H1 (cell line): Measurements from ENCODE around the gene UGT3A1. TPM values are rescaled to one million over a fixed set of nuclear protein-coding genes. Genes with fewer than 3 reads are reported as not detected.

Experiments
- CTCF ChIA-PET: fragments of 300-600 bp; sonication (Branson Sonifier 250); formaldehyde crosslinking; loops from one replicate; lab custom pipeline; 2021; ENCODE audit not compliant: partially characterized antibody; lab: Charles Lee
- POLR2A ChIA-PET: fragments of 300-600 bp; sonication (Branson Sonifier 250); formaldehyde crosslinking; loops from one replicate; lab custom pipeline; 2021; ENCODE audit warnings: inconsistent platforms; ENCODE audit not compliant: partially characterized antibody; lab: Charles Lee
- DNase-seq, 2 experiments: peaks; one replicate each; pipeline versions ENCODE4 v3.0.0 to v3.0.0-alpha.2; 2010 to 2022; ENCODE audit warnings: low spot score in 2 of 2, low read depth in 1 of 2, mixed read lengths in 1 of 2
- FAIRE-seq: peaks from 2 replicates; lab custom pipeline; 2011; peaks lifted over from hg19 to GRCh38; lab: Jason Lieb, UNC
- H2AFZ ChIP-seq: 2 replicates; pipeline ENCODE4 v1.8.1; 2012; ENCODE audit warnings: low read length, inconsistent platforms
- H2AK5ac ChIP-seq: 2 replicates; pipeline ENCODE4 v1.6.1; 2013; ENCODE audit warnings: low read depth, low read length
- H2BK120ac ChIP-seq: replicated peaks from 2 replicates; pipeline ENCODE3; 2013; ENCODE audit warnings: low read depth, low read length, inconsistent platforms
- H2BK12ac ChIP-seq: 2 replicates; pipeline ENCODE4 v1.6.1; 2013; ENCODE audit warnings: low read depth, low read length
- H2BK15ac ChIP-seq: 2 replicates; pipeline ENCODE4 v1.6.1; 2013; ENCODE audit warnings: low read length
- H2BK20ac ChIP-seq: 2 replicates; pipeline ENCODE4 v1.6.1; 2013; ENCODE audit warnings: low read length
- H2BK5ac ChIP-seq: 2 replicates; pipeline ENCODE4 v1.6.1; 2013; ENCODE audit warnings: low read depth, low read length
- H3K14ac ChIP-seq: 2 replicates; pipeline ENCODE4 v1.6.1; 2013; ENCODE audit warnings: inconsistent platforms; ENCODE audit not compliant: insufficient read length
- H3K18ac ChIP-seq: 2 replicates; pipeline ENCODE4 v1.6.1; 2013; ENCODE audit warnings: low read length; ENCODE audit errors: extremely low read depth
- H3K23ac ChIP-seq: 2 replicates; pipeline ENCODE4 v1.6.1; 2013; ENCODE audit warnings: inconsistent platforms; ENCODE audit not compliant: insufficient read length
- H3K23me2 ChIP-seq: 2 replicates; pipeline ENCODE4 v1.6.1; 2013; ENCODE audit warnings: low read depth, low read length
- H3K27ac ChIP-seq: 2 replicates; pipeline ENCODE4 v1.6.1; 2011; ENCODE audit warnings: low read depth, low read length, inconsistent platforms
- H3K27me3 ChIP-seq, 4 experiments: replicated peaks in 1 of 4; 1 replicate in 1 of 4; 2 replicates in 3 of 4; pipeline versions ENCODE4 v1.6.1 to v1.8.1; 2011 to 2013; ENCODE audit warnings: low read length in 3 of 4, mild to moderate bottlenecking in 3 of 4, inconsistent platforms in 2 of 4, mixed read lengths in 2 of 4, moderate library complexity in 1 of 4; ENCODE audit not compliant: control insufficient read depth in 3 of 4, insufficient read depth in 3 of 4; ENCODE audit errors: extremely low read depth in 1 of 4
- H3K36me3 ChIP-seq, 4 experiments: 2 replicates each; pipeline versions ENCODE4 v1.6.1 to v1.8.1; 2011 to 2013; ENCODE audit warnings: mild to moderate bottlenecking in 4 of 4, low read length in 3 of 4, moderate library complexity in 2 of 4, control low read depth in 1 of 4, inconsistent platforms in 1 of 4; ENCODE audit not compliant: insufficient read depth in 4 of 4, control insufficient read depth in 2 of 4
- H3K4ac ChIP-seq: replicated peaks from 2 replicates; pipeline ENCODE3; 2013; ENCODE audit warnings: low read length, low read depth, mixed read lengths, inconsistent platforms; ENCODE audit not compliant: insufficient read length
- H3K4me1 ChIP-seq, 4 experiments: replicated peaks in 1 of 4; 1 replicate in 1 of 4; 2 replicates in 3 of 4; pipeline versions ENCODE4 v1.6.1 to v1.8.1; 2011 to 2013; ENCODE audit warnings: low read length in 3 of 4, inconsistent platforms in 2 of 4, mixed read lengths in 1 of 4; ENCODE audit not compliant: insufficient read depth in 4 of 4, control insufficient read depth in 3 of 4
- H3K4me2 ChIP-seq, 2 experiments: 2 replicates each; pipeline versions ENCODE4 v1.6.1 to v1.8.1; 2011 to 2013; ENCODE audit warnings: low read depth in 2 of 2, low read length in 2 of 2, control low read depth in 1 of 2, inconsistent platforms in 1 of 2, mild to moderate bottlenecking in 1 of 2; ENCODE audit not compliant: insufficient read depth in 1 of 2
- H3K4me3 ChIP-seq, 4 experiments: fragments of 200-600, 300-600 bp in 1 of 4; sonication (generic), shearing (Covaris generic), sonication (Bioruptor Twin) in 1 of 4; 2 replicates each; pipeline versions ENCODE4 v1.5.1 to v1.8.1; 2011 to 2016; ENCODE audit warnings: low read length in 4 of 4, low read depth in 3 of 4, control low read depth in 2 of 4, inconsistent platforms in 2 of 4, mild to moderate bottlenecking in 2 of 4, mixed read lengths in 1 of 4, moderate library complexity in 1 of 4; ENCODE audit not compliant: insufficient read depth in 2 of 4; ENCODE audit errors: extremely low read depth in 1 of 4
- H3K56ac ChIP-seq: replicated peaks from 2 replicates; pipeline ENCODE3; 2013; ENCODE audit warnings: low read depth, mild to moderate bottlenecking, mixed read lengths, low read length, inconsistent platforms; ENCODE audit not compliant: insufficient read length
- H3K79me1 ChIP-seq: 2 replicates; pipeline ENCODE4 v1.6.1; 2013; ENCODE audit warnings: low read depth, low read length, control low read depth
- H3K79me2 ChIP-seq, 2 experiments: 2 replicates each; pipeline versions ENCODE4 v1.6.1 to v1.8.1; 2012 to 2013; ENCODE audit warnings: low read length in 2 of 2, mild to moderate bottlenecking in 2 of 2, inconsistent platforms in 1 of 2; ENCODE audit not compliant: insufficient read depth in 2 of 2, control insufficient read depth in 1 of 2
- H3K9ac ChIP-seq, 4 experiments: replicated peaks in 1 of 4; 1 replicate in 1 of 4; 2 replicates in 3 of 4; pipeline versions ENCODE4 v1.6.1 to v1.8.1; 2011 to 2013; ENCODE audit warnings: low read depth in 3 of 4, low read length in 3 of 4, control low read depth in 2 of 4, mild to moderate bottlenecking in 2 of 4, moderate library complexity in 2 of 4, inconsistent platforms in 1 of 4; ENCODE audit errors: extremely low read depth in 1 of 4
- H3K9me3 ChIP-seq, 2 experiments: 2 replicates each; pipeline versions ENCODE4 v1.6.1 to v1.8.1; 2012 to 2013; ENCODE audit warnings: mild to moderate bottlenecking in 2 of 2, moderate library complexity in 2 of 2, control low read depth in 1 of 2, inconsistent platforms in 1 of 2, low read depth in 1 of 2, low read length in 1 of 2, mixed read lengths in 1 of 2; ENCODE audit not compliant: insufficient read depth in 2 of 2
- H4K20me1 ChIP-seq, 2 experiments: replicated peaks in 1 of 2; 2 replicates each; pipeline versions ENCODE3 to v1.8.1; 2011 to 2013; ENCODE audit warnings: inconsistent platforms in 2 of 2, low read length in 2 of 2, mild to moderate bottlenecking in 1 of 2; ENCODE audit not compliant: insufficient read depth in 2 of 2, control insufficient read depth in 1 of 2
- H4K5ac ChIP-seq: 2 replicates; pipeline ENCODE4 v1.6.1; 2013; ENCODE audit warnings: low read length, low read depth, mixed read lengths, inconsistent platforms; ENCODE audit not compliant: insufficient read length
- H4K8ac ChIP-seq: 2 replicates; pipeline ENCODE4 v1.8.0; 2013; ENCODE audit warnings: mild to moderate bottlenecking, moderate library complexity, low read length, inconsistent platforms; ENCODE audit not compliant: insufficient read depth; ENCODE audit errors: extremely low read depth
- H4K91ac ChIP-seq: replicated peaks from 2 replicates; pipeline ENCODE3; 2013; ENCODE audit warnings: low read length, mixed read lengths, inconsistent platforms; ENCODE audit not compliant: insufficient read length
- ASH2L ChIP-seq: fragments of 200-600, 300-600 bp; sonication (generic); IDR thresholded peaks from one replicate; pipeline ENCODE4 v1.7.1; 2017; ENCODE audit warnings: low read length
- SP1 ChIP-seq: IDR thresholded peaks from 2 replicates; pipeline ENCODE4 v1.6.1; 2011; ENCODE audit warnings: low read depth, low read length
- WGBS, 2 experiments: shearing (Covaris generic) in 1 of 2; methylation state at CpG; one replicate each; pipeline versions ENCODE4 v1.1.6 to v1.1.7; 2013 to 2015; ENCODE audit warnings: low lambda C conversion rate in 2 of 2, mixed read lengths in 2 of 2, inconsistent platforms in 1 of 2, low coverage in 1 of 2, missing lambda C conversion rate in 1 of 2; ENCODE audit not compliant: insufficient replicate concordance in 2 of 2, insufficient coverage in 1 of 2, insufficient read length in 1 of 2; ENCODE audit errors: extremely low coverage in 1 of 2, missing lambda C conversion rate in 1 of 2; 5-methylcytosine and 5-hydroxymethylcytosine counted together
- polyA plus RNA-seq, 7 experiments: library from polyadenylated mRNA; depleted of rRNA in 3 of 7; stranded (reverse) in 5 of 7; unstranded in 2 of 7; fragments of >200 nt in 5 of 7; fragments of 200-250 nt in 2 of 7; gene quantifications; 1 replicate in 5 of 7; 2 replicates in 1 of 7; 4 replicates in 1 of 7; pipeline versions ENCODE4 v1.2.1 to v1.2.3, GENCODE V29; 2011 to 2013; ENCODE audit warnings: missing spikeins in 2 of 7, mixed read lengths in 2 of 7
- total RNA-seq: library from RNA; stranded (reverse); fragmentation: NEBNext Ultra II Directional; extraction: Animal tissue kit (Norgen Biotek cat#: 25700); gene quantifications from 2 replicates; pipeline ENCODE4 v1.2.1, GENCODE V29; 2021

The UGT3A1 gene
- total and polyA plus RNA-seq, 2 of the 8 experiments (the other 6 are each of a cell fraction or from before 2014, with no cell fraction given) = 2.4 to 3.4 TPM

- WGBS, 2 experiments = 79% methylated on average over 1 of the region's 1 CpG; no CpG with 5 or more reads in 1 of the 2 experiments
- H3K27me3 ChIP-seq = no peaks in the 10 kb centered on the region; a peak in 1 of 7 replicates
- TF ChIP-seq SP1 (no peak), ASH2L (no peak)
- TF ChIP-seq, all 59 proteins: peak for 0
- Histone ChIP-seq H3K18ac (no peak overlapping the region), H3K27ac (no peak overlapping the region), H2BK5ac (no peak overlapping the region), H2AFZ (no peak overlapping the region), H2BK20ac (no peak overlapping the region), H4K8ac (no peak overlapping the region), H3K9me3 (peaks cover 0 to 3% of the 10 kb centered on the region in 2 experiments; a peak in 1 of 4 replicates), H3K23ac (no peak overlapping the region), H3K23me2 (no peaks in the 10 kb centered on the region), H2BK120ac (no peak overlapping the region), H2AK5ac (no peak overlapping the region), H4K5ac (no peak overlapping the region), H3K9ac (peak overlapping the region in 1 of 4 experiments; percentile 34; a peak in 1 of 7 replicates), H3K4ac (no peak overlapping the region), H4K91ac (no peak overlapping the region), H3K4me2 (no peak overlapping the region), H2BK12ac (no peak overlapping the region), H3K79me1 (no peaks in the 10 kb centered on the region), H3K79me2 (no peaks in the 10 kb centered on the region), H4K20me1 (no peaks in the 10 kb centered on the region), H3K14ac (no peak overlapping the region), H3K4me3 (no peak overlapping the region), H3K36me3 (no peaks in the 10 kb centered on the region), H3K4me1 (no peaks in the 10 kb centered on the region), H3K56ac (no peak overlapping the region), H2BK15ac (no peak overlapping the region)
- CTCF ChIA-PET = interaction anchor here (0.9 to 1.4 kb wide), 3 partner anchors 19 to 59 kb away, joined by 3 read pairs; no protein-coding TSS in a partner anchor
- POLR2A ChIA-PET = no interaction called here
- FAIRE-seq (no peak), DNase-seq (no peak)
Observed at GRCh38 chr5:35956429-35956828, 34.8 kb downstream of the UGT3A1 start.
